HG03469 (cell line): ENCODE data around the gene EFCAB12.
A peak's percentile ranks its signal among the peaks of the same experiment; 100 is the strongest.
"Not testable (repeated sequence)": the region's sequence is repeated elsewhere in the genome, so short reads cannot be mapped to it uniquely, and the experiment has no call there.

Source experiments
- ATAC-seq: cut with Tn5 transposase; IDR thresholded peaks from one replicate; pipeline ENCODE4 v1.9.1; 2021; ENCODE audit warnings: mild to moderate bottlenecking, moderate library complexity, moderate number of reproducible peaks; ENCODE audit not compliant: unreplicated experiment

EFCAB12 gene

GRCh38 chr3:129399145-129399894 is 29.1 kb downstream of the EFCAB12 start:
- ATAC-seq: peak; percentile 49

- no peak for ATAC-seq
Observed at GRCh38 chr3:129398803-129399144, 29.7 kb downstream of the EFCAB12 start.

- ATAC-seq: not testable (repeated sequence)
Observed at GRCh38 chr3:129393760-129394564, 34.5 kb downstream of the EFCAB12 start.

- no peak for ATAC-seq
Observed at GRCh38 chr3:129393271-129393670, 35.2 kb downstream of the EFCAB12 start.

GRCh38 chr3:129392106-129392887 is 36.1 kb downstream of the EFCAB12 start:
- ATAC-seq: not testable (repeated sequence)

DNA sequence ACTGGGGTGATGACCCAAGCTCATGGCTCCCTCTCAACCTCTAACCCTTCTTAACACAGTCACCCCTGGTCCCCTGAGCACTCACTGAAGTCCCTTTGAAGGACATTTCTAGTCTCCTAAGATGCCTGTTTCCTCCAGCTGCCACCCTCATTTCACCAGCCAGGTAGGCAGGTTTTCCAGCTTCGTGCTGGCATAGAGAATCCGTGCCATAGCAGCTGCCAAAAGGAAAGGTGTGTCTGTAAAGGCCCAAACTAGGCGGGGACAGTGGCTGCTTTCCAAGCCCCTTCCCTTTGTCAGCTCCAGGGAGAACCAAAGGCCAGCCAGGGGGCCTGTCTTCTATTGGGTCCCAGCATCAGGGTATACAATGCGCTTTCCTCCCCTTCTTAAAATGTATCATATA is 36.9 kb downstream of the EFCAB12 start:
- not testable (repeated sequence) for ATAC-seq

DNA sequence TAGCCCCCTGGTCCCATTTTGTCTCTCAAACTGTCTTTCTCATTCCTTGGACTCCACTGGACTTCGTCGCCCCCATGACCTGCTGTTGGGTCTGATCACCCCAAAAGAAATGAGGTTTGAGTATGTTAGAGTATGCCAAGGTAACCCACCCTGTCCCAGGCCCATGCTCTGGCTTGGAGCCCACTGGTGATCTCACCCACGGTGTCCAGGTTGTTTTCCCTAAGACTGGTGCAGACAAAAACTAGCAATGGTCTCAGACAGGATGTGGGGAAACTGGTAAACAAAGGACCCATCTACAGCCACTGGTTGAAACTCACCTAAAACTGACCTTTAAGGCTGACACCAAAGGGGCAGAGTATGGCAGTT is 38.9 kb downstream of the EFCAB12 start:
- no peak for ATAC-seq

GRCh38 chr3:129388791-129389571 is 39.5 kb downstream of the EFCAB12 start:
- ATAC-seq: not testable (repeated sequence)

- no peak for ATAC-seq
Observed at GRCh38 chr3:129387487-129387886, 40.9 kb downstream of the EFCAB12 start.

- ATAC-seq: no peak
Observed at GRCh38 chr3:129386984-129387383, 41.5 kb downstream of the EFCAB12 start.

DNA sequence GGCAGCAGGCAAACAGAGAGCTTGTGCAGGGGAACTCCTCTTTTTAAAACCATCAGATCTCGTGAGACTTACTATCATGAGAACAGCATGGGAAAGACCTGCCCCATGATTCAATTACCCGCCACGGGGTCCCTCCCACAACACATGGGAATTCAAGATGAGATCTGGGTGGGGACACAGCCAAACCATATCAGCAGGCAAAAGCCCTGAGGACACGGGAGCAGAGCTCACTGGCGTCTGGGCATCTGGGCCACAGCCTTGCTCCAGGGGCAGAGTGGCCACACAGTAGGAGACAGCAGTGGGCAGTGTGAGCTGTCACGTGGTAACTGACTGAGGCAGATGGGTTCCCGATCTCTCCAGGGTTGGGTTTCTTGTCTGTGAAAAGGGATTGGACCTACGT is 42.9 kb downstream of the EFCAB12 start:
- ATAC-seq: not testable (repeated sequence)

DNA sequence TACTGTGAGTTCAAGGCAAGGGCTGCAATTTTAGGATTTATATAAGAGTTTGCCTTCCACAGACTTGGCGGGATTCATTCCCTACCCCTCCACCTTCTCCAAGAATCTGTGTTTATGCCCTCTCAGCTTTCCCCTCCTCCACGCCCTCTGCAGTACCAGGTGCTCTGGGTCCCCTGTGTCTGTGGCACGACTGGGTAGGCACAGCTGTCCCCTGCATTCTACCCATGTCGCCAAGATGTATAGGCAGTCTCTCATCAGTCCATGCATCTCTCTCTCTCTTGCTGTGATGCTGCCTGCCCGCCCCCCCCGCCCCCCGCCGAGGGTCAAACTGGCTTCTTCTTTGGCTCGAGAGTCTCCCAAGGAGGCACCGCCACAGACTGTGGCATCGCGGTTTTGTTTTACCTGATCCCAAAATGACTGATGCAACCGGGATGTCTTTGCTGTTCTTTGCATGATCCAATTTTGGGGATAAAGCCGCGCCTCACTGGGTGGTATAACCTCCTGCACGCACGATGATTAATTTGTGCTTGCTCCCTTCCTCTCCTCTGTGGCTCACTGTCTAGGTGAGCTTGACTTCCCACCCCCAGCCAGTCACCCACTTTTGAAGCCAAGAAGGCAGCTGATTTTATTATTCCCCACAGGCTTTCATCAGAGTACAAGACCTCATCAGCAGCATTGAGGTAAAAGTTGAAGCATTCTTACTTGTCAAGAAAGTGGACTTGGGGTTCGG is 43.7 kb downstream of the EFCAB12 start:
- ATAC-seq: no peak

- not testable (repeated sequence) for ATAC-seq
Observed at GRCh38 chr3:129384103-129384502, 44.3 kb downstream of the EFCAB12 start.

GRCh38 chr3:129383292-129383860 is 45.1 kb downstream of the EFCAB12 start:
- ATAC-seq: no peak

- ATAC-seq: no peak
Observed at GRCh38 chr3:129382366-129382765, 46.1 kb downstream of the EFCAB12 start.

GRCh38 chr3:129379582-129380358 is 48.7 kb downstream of the EFCAB12 start:
- ATAC-seq: no peak

- no peak for ATAC-seq
Observed at GRCh38 chr3:129378949-129379348, 49.5 kb downstream of the EFCAB12 start.

DNA sequence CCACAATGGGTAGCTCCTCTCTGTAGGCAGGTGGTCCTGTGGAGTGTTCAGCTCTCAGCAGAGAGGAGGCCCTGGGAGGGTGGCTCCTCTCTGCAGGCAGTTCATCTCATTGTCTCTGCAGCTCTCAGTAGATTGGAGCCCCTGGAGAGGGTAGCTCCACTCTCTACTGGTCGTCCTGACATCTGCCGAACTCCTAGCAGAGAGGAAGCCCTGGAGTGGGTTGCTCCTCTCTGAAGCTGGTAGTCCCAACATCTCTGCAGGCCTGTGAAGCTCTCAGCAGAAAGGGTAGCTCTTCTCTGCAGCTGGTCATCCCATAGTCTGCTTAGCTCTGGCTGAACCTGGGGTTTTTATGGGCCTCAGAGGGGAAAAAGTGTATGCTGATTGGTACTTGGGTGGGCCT is 50.8 kb downstream of the EFCAB12 start:
- no peak for ATAC-seq

- no peak for ATAC-seq
Observed at GRCh38 chr3:129375099-129375498, 53.3 kb downstream of the EFCAB12 start.
